Measurements from ENCODE around the gene HLA-C.
"Not testable (repeated sequence)": the region's sequence is repeated elsewhere in the genome, so short reads cannot be mapped to it uniquely, and the experiment has no call there.

GRCh38 chr6:31234101-31234500 is 37.8 kb downstream of the HLA-C start:
- TF ChIP-seq CTCF (conservative IDR thresholded peaks at IDR 0.05; ENCODE audit: low read length); EZH2phosphoT487 (IDR thresholded peaks at IDR 0.05; ENCODE audit: borderline replicate concordance, low read depth, low read length): not testable (repeated sequence)

Data from OCI-LY7 (cell line).